HTERT RPE-1 (cell line): ENCODE data around the gene HFE.
"Not testable (repeated sequence)": the region's sequence is repeated elsewhere in the genome, so short reads cannot be mapped to it uniquely, and the experiment has no call there.

Source experiments
- in situ Hi-C: fragments of 300-500 bp; cut with MboI; formaldehyde crosslinking; loops from 4 replicates; pipeline ENCODE4 v1.14.3; 2020; ENCODE audit warnings: low sequenced_read_pairs

HFE gene

GRCh38 chr6:26105842-26106241 is 18.6 kb downstream of the HFE start:
- in situ Hi-C loops, result no loop called here

GRCh38 chr6:26107935-26108334 is 20.7 kb downstream of the HFE start:
- in situ Hi-C loops, result no loop called here

- in situ Hi-C loops, result no loop called here
These were observed 22.5 kb downstream of the HFE start for GRCh38 chr6:26109772-26110171.

- in situ Hi-C loops, result no loop called here
These were observed 26.3 kb downstream of the HFE start for GRCh38 chr6:26113570-26113969.

GRCh38 chr6:26115226-26115625 is 28.0 kb downstream of the HFE start:
- in situ Hi-C loops, result no loop called here

- in situ Hi-C loops, result no loop called here
These were observed 29.0 kb downstream of the HFE start for GRCh38 chr6:26116267-26116666.

GRCh38 chr6:26118999-26119398 is 31.8 kb downstream of the HFE start:
- in situ Hi-C loops, result no loop called here

GRCh38 chr6:26120115-26120514 is 32.9 kb downstream of the HFE start:
- in situ Hi-C loops, result not testable (repeated sequence)

GRCh38 chr6:26120807-26121140 is 33.5 kb downstream of the HFE start:
- in situ Hi-C loops, result no loop called here

- in situ Hi-C loops, result no loop called here
These were observed 34.1 kb downstream of the HFE start for GRCh38 chr6:26121141-26122004.

- in situ Hi-C loops, result no loop called here
These were observed 34.8 kb downstream of the HFE start for GRCh38 chr6:26122005-26122388.

- in situ Hi-C loops, result no loop called here
These were observed 35.2 kb downstream of the HFE start for GRCh38 chr6:26122402-26122792.

GRCh38 chr6:26122793-26123674 is 35.8 kb downstream of the HFE start:
- in situ Hi-C loops, result no loop called here

- in situ Hi-C loops, result no loop called here
These were observed 36.4 kb downstream of the HFE start for GRCh38 chr6:26123675-26123946.

GRCh38 chr6:26123947-26124780 is 36.9 kb downstream of the HFE start:
- in situ Hi-C loops, result no loop called here

GRCh38 chr6:26124781-26125685 is 37.8 kb downstream of the HFE start:
- in situ Hi-C loops, result no loop called here

- in situ Hi-C loops, result no loop called here
These were observed 39.4 kb downstream of the HFE start for GRCh38 chr6:26126394-26127235.

GRCh38 chr6:26128013-26128771 is 41.0 kb downstream of the HFE start:
- in situ Hi-C loops, result no loop called here

- in situ Hi-C loops, result no loop called here
These were observed 42.4 kb downstream of the HFE start for GRCh38 chr6:26129656-26130055.
